NCI-H748 treated with DMSO at 0.1 percent for 48 hours (cell line): ENCODE measurements around the gene ANKRD2.
"Not testable (repeated sequence)": the region's sequence is repeated elsewhere in the genome, so short reads cannot be mapped to it uniquely, and the experiment has no call there.

Source experiments
- DNase-seq: peaks from one replicate; lab custom pipeline; 2025; lab: John Stamatoyannopoulos, UW

ANKRD2 gene

GRCh38 chr10:97571622-97572021 lies 957 bp upstream of the ANKRD2 start:
- no peak for DNase-seq

- DNase-seq: no peak
Observed at GRCh38 chr10:97573021-97573420, 442 bp downstream of the ANKRD2 start.

- DNase-seq: no peak
Observed at GRCh38 chr10:97573672-97574071, 1.1 kb downstream of the ANKRD2 start.

GRCh38 chr10:97574374-97575126 lies 2.0 kb downstream of the ANKRD2 start:
- DNase-seq: peak; percentile 4

- no peak for DNase-seq
Observed at GRCh38 chr10:97575127-97575668, 2.6 kb downstream of the ANKRD2 start.

- not testable (repeated sequence) for DNase-seq
Observed at GRCh38 chr10:97576487-97576886, 3.9 kb downstream of the ANKRD2 start.

- DNase-seq: no peak
Observed at GRCh38 chr10:97577701-97578100, 5.1 kb downstream of the ANKRD2 start.

- no peak for DNase-seq
Observed at GRCh38 chr10:97578171-97578844, 5.7 kb downstream of the ANKRD2 start.

GRCh38 chr10:97580421-97581367 lies 8.1 kb downstream of the ANKRD2 start:
- no peak for DNase-seq

- DNase-seq: no peak
Observed at GRCh38 chr10:97582169-97582568, 9.6 kb downstream of the ANKRD2 start.

GRCh38 chr10:97583476-97583875 lies 10.9 kb downstream of the ANKRD2 start:
- DNase-seq: no peak

- DNase-seq: no peak
Observed at GRCh38 chr10:97584060-97584797, 11.7 kb downstream of the ANKRD2 start, which contains the start of gene HOGA1. TSS of gene HOGA1 (plus strand) at chr10:97584389. CDS start at chr10:97584704, 315 bp downstream.

- DNase-seq: no peak
Observed at GRCh38 chr10:97584798-97585438, 12.3 kb downstream of the ANKRD2 start.

GRCh38 chr10:97585439-97585811 lies 12.8 kb downstream of the ANKRD2 start:
- DNase-seq: no peak

GRCh38 chr10:97587183-97587582 lies 14.6 kb downstream of the ANKRD2 start:
- no peak for DNase-seq

GRCh38 chr10:97589479-97589878 lies 16.9 kb downstream of the ANKRD2 start, which contains the start of gene C10orf62:
TSS of gene C10orf62 (plus strand) at chr10:97589721. CDS start at chr10:97589898, 177 bp downstream.
- DNase-seq: no peak

- no peak for DNase-seq
Observed at GRCh38 chr10:97590082-97590747, 17.6 kb downstream of the ANKRD2 start.

- DNase-seq: no peak
Observed at GRCh38 chr10:97590748-97591495, 18.3 kb downstream of the ANKRD2 start.

- DNase-seq: no peak
Observed at GRCh38 chr10:97593421-97593820, 20.8 kb downstream of the ANKRD2 start.
